Measurements from ENCODE around the gene CEP70.
"Not testable (repeated sequence)": the region's sequence is repeated elsewhere in the genome, so short reads cannot be mapped to it uniquely, and the experiment has no call there.

CEP70 gene

DNA sequence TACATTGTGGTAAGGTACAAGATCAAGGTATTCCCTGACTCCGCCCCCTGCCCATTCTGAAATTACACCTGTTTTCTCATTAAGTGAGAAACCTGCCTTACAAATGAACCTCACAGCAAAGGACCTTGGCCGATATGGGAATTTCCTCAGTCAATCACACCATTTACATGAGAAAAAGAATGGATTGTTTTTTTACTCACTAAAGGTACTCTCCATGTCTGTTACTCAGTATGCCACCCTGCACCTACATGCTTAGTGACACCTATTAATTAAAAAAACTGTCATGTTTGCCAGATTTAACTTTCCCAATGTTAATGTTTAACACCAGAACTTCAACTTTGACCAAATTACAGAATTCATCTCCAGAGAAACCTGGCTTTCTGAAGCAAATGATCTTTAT is 97.6 kb downstream of the CEP70 start:
- DNase-seq (ENCODE audit: low read depth in 1 of 2, low spot score in 1 of 2) = no peak
- TF ChIP-seq GABPA (IDR thresholded peaks at IDR 0.05; ENCODE audit: low read depth) = no peak
- TF ChIP-seq POLR2AphosphoS5 (IDR thresholded peaks at IDR 0.05; ENCODE audit: low read depth) = no peak
- TF ChIP-seq, protein P1, sequence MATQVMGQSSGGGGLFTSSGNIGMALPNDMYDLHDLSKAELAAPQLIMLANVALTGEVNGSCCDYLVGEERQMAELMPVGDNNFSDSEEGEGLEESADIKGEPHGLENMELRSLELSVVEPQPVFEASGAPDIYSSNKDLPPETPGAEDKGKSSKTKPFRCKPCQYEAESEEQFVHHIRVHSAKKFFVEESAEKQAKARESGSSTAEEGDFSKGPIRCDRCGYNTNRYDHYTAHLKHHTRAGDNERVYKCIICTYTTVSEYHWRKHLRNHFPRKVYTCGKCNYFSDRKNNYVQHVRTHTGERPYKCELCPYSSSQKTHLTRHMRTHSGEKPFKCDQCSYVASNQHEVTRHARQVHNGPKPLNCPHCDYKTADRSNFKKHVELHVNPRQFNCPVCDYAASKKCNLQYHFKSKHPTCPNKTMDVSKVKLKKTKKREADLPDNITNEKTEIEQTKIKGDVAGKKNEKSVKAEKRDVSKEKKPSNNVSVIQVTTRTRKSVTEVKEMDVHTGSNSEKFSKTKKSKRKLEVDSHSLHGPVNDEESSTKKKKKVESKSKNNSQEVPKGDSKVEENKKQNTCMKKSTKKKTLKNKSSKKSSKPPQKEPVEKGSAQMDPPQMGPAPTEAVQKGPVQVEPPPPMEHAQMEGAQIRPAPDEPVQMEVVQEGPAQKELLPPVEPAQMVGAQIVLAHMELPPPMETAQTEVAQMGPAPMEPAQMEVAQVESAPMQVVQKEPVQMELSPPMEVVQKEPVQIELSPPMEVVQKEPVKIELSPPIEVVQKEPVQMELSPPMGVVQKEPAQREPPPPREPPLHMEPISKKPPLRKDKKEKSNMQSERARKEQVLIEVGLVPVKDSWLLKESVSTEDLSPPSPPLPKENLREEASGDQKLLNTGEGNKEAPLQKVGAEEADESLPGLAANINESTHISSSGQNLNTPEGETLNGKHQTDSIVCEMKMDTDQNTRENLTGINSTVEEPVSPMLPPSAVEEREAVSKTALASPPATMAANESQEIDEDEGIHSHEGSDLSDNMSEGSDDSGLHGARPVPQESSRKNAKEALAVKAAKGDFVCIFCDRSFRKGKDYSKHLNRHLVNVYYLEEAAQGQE (IDR thresholded peaks at IDR 0.05; ENCODE audit: insufficient replicate concordance, low read depth) = no peak
- TF ChIP-seq, protein P2, sequence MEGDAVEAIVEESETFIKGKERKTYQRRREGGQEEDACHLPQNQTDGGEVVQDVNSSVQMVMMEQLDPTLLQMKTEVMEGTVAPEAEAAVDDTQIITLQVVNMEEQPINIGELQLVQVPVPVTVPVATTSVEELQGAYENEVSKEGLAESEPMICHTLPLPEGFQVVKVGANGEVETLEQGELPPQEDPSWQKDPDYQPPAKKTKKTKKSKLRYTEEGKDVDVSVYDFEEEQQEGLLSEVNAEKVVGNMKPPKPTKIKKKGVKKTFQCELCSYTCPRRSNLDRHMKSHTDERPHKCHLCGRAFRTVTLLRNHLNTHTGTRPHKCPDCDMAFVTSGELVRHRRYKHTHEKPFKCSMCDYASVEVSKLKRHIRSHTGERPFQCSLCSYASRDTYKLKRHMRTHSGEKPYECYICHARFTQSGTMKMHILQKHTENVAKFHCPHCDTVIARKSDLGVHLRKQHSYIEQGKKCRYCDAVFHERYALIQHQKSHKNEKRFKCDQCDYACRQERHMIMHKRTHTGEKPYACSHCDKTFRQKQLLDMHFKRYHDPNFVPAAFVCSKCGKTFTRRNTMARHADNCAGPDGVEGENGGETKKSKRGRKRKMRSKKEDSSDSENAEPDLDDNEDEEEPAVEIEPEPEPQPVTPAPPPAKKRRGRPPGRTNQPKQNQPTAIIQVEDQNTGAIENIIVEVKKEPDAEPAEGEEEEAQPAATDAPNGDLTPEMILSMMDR (IDR thresholded peaks at IDR 0.05; ENCODE audit: insufficient read depth, low read length) = no peak
- TF ChIP-seq SPI1 (IDR thresholded peaks at IDR 0.05; ENCODE audit: borderline replicate concordance, low read depth) = no peak

DNA sequence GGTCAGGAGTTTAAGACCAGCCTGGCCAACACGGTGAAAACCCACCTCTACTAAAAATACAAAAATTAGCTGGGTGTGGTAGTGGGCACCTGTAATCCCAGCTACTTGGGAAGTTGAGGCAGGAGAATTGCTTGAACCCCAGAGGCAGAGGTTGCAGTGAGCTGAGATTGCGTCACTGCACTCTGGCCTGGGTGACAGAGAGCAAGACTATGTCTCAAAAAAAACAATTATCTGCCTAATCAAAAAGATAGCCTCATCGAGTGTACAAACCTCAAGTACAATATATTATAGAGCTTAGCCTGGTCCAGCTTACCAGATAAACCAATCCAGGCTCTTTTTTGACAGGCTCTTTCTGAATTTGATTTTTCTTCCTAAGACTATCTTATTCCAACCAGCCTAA is 98.4 kb downstream of the CEP70 start:
- not testable (repeated sequence) for H3K27ac ChIP-seq (replicated peaks); DNase-seq (ENCODE audit: low read depth in 1 of 2, low spot score in 1 of 2); H3K27me3 ChIP-seq (ENCODE audit: insufficient read depth, poor library complexity, severe bottlenecking); H3K4me3 ChIP-seq (replicated peaks; ENCODE audit: insufficient read depth, low read length)

More for the DNA sequence above, 97.6 kb downstream of the CEP70 start:
- Histone ChIP-seq H3K27ac (replicated peaks) (no peak overlapping the region), H3K27me3 (ENCODE audit: insufficient read depth, poor library complexity, severe bottlenecking) (peaks cover 4% of the 10 kb centered on the region), H3K4me3 (replicated peaks; ENCODE audit: insufficient read depth, low read length) (no peak overlapping the region)

DNA sequence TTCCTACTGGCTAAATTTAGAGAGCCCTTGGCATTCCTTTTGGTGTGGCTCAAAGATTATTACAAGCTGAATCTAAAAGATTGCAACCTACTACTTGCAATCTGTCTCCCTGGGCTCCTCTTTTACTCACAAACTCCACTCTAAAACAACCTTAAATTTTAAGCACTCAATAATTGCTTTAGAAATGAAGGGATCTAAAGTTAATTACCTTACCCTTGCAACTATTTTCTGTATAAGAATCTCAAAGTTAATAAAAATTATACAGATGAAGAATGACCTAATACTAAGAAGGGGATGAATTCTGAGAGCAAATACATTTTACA is 99.5 kb downstream of the CEP70 start:
- Histone ChIP-seq H3K27ac (replicated peaks) (no peak overlapping the region), H3K27me3 (ENCODE audit: insufficient read depth, poor library complexity, severe bottlenecking) (peaks cover 4% of the 10 kb centered on the region), H3K4me3 (replicated peaks; ENCODE audit: insufficient read depth, low read length) (no peak overlapping the region)
- TF ChIP-seq GABPA (IDR thresholded peaks at IDR 0.05; ENCODE audit: low read depth) (no peak), SPI1 (IDR thresholded peaks at IDR 0.05; ENCODE audit: borderline replicate concordance, low read depth) (no peak)
- TF ChIP-seq, protein P2 (IDR thresholded peaks at IDR 0.05; ENCODE audit: insufficient read depth, low read length) = no peak
- TF ChIP-seq, protein P1 (IDR thresholded peaks at IDR 0.05; ENCODE audit: insufficient replicate concordance, low read depth) = no peak
- DNase-seq (ENCODE audit: low read depth in 1 of 2, low spot score in 1 of 2) = no peak

DNA sequence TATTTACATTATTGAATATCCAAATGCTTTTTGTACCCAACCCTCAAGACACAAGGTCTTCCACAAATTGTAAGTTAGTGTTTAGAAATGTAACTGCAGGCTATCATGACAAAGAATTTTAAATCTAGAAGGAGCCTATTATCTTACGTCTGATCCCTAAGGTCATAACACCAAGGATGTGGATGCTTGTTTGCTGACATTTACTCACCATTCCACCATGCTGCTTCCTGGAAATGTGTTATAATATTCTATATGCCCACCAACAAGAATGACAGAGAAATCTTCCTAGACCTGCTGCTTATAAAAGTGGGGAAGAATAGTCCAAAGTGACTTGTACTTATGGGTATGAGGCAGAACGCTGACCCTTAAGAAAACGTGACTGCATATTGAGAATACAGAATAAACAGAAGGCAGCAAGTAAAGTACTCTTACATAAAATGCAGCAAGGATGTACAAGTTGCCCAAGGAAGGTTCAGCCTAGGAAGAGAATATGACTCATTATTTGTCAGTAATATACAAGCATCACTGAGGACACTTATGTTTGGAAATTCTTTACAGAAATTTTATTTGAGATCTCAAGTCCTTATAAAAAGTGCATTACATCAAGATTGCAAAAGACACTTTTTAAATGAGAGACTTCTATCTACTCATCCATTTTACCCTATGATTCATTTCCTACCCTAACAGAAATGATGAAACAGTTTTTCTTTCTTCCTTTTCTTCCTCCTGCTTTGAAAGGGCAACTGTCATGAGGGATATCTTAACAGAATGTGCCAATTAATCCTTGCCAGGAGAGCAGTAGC is 100.1 kb downstream of the CEP70 start:
- H3K27me3 ChIP-seq (ENCODE audit: insufficient read depth, poor library complexity, severe bottlenecking) = peaks cover 4% of the 10 kb centered on the region
- H3K27ac ChIP-seq (replicated peaks) = no peak overlapping the region
- peak in 1 of 2 experiments; percentile 71 for DNase-seq (ENCODE audit: low read depth in 1 of 2, low spot score in 1 of 2)
- no peak overlapping the region for H3K4me3 ChIP-seq (replicated peaks; ENCODE audit: insufficient read depth, low read length)
- TF ChIP-seq, protein P2 (IDR thresholded peaks at IDR 0.05; ENCODE audit: insufficient read depth, low read length) = no peak
- TF ChIP-seq, protein P1 (IDR thresholded peaks at IDR 0.05; ENCODE audit: insufficient replicate concordance, low read depth) = no peak
- TF ChIP-seq POLR2AphosphoS5 (IDR thresholded peaks at IDR 0.05; ENCODE audit: low read depth) (no peak), GABPA (IDR thresholded peaks at IDR 0.05; ENCODE audit: low read depth) (no peak), SPI1 (IDR thresholded peaks at IDR 0.05; ENCODE audit: borderline replicate concordance, low read depth) (no peak)
